ENCODE measurements around the gene MIER1.

GRCh38 chr1:67019121-67019520 is 94.3 kb downstream of the MIER1 start:
- no peak for TF ChIP-seq POLR2A (IDR thresholded peaks at IDR 0.05; ENCODE audit: borderline replicate concordance, extremely low read depth, insufficient read depth, insufficient read length)
- TF ChIP-seq EZH2 (IDR thresholded peaks at IDR 0.05): no peak
- no peak for TF ChIP-seq CTCF (IDR thresholded peaks at IDR 0.05 in 2 of 3, conservative IDR thresholded peaks at IDR 0.05 in 1 of 3; ENCODE audit: borderline replicate concordance in 1 of 3, insufficient read depth in 1 of 3, low read depth in 2 of 3, low read length in 2 of 3)
- no peak for TF ChIP-seq CEBPB (IDR thresholded peaks at IDR 0.05; ENCODE audit: low read depth)
- no peak for TF ChIP-seq EZH2phosphoT487 (IDR thresholded peaks at IDR 0.05; ENCODE audit: borderline replicate concordance)
- no peak for TF ChIP-seq POLR2AphosphoS5 (IDR thresholded peaks at IDR 0.05; ENCODE audit: low read depth, low read length)
- no peak for TF ChIP-seq REST (IDR thresholded peaks at IDR 0.05; ENCODE audit: low read depth)
- no peak for TF ChIP-seq ZNF274 (IDR thresholded peaks at IDR 0.05; ENCODE audit: low read depth, low read length)
- no peak for TF ChIP-seq SIN3A (IDR thresholded peaks at IDR 0.05; ENCODE audit: low read depth)
- TF ChIP-seq TCF7L2 (IDR thresholded peaks at IDR 0.05; ENCODE audit: borderline replicate concordance, extremely low read depth, insufficient read depth, insufficient read length): no peak
